G401.6 (cell line): ENCODE data around the gene PIWIL4.

ENCODE experiments used
- FAIRE-seq: peaks from 2 replicates; lab custom pipeline; 2012; peaks lifted over from hg19 to GRCh38; lab: Jason Lieb, UNC

Gene PIWIL4

DNA sequence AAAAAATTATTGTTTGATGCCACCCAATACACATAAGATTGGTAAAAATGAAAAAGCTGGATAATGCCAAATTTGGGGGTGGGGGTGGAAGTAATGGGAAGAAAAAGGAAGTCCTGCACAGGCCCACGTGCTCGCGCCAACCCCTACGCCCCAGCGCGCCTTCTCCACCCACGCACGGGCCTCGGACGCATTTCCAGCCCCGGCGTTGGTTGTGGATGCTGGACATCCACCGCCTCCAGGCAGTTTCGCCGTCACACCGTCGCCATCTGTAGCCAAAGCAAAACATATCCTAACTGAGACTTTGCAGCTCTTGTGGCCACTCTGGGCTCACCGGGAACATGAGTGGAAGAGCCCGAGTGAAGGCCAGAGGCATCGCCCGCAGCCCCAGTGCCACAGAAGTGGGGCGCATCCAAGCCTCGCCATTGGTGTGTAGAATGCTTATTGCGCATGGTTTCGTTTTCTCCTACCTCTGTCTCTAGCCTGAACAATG is at the start of gene PIWIL4:
Gene PIWIL4, plus strand, starts transcription at position 188 of the 490 bp plus-strand sequence. Its CDS starts 151 bp downstream, at position 339.
- FAIRE-seq: no peak

DNA sequence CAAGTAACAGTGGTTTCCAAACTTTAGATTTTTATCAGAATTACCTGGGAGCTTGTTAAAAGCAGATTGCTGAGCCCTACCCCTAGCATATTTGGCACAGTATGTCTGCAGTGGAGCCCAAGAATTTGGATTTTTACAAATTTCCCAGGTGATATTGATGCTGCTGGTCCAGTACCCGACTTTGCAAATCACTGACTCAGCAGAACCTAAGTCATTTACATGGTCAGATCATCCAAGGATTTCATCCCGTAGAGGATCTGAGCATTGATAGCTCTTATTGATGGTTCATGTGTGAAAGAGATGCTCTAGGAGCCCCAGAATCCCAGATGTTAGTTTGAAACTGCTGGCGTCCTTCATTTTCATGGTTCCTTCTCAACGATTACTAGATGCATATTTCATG is 48.9 kb upstream of the PIWIL4 start:
- FAIRE-seq: no peak

DNA sequence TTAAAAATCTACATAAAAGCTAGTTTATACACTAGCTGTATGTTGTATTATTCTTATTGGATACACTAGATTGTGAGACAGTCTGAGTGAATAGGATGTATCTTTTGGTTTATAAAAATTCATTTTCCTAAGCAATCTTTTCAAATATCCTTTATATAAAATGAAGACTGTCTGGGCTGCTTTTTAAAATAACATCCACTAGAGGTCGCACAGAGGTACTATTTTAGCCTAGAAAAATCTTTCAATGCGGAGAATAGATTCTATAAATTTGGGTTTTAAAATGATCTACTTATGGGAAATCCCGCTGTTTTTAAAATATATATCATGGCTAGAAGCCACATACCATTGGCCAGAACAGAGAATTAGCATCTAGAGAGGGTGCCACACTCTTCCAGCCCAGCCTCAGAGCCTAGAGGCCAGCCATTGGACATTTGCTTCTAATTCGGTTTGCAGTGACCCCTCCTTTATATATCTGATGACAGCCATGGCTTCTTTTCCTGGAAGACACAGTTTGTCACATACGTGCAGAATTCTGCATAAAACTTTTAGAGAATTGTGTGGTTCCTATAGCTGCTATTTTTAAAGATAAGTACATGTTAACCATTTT is 47.6 kb upstream of the PIWIL4 start:
- peak; percentile 94 for FAIRE-seq

DNA sequence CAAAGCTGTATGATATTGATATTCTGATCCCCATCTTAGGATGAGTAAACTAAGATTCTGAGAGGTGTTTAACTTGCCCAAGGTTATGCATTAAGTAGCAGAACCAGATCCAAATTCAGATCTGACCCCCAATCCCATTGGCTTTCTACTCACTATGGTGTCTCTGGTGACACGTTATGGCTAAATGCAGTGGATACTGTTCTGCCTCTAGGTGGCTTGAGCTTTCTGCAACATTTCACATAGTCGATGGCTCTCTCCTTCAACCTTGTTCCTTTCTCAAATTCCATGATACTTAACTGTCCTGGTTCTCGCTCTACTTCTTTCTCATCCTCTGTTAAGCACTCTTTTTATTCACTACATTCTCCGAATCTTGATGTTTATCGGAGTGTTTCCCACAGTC is 45.5 kb upstream of the PIWIL4 start:
- FAIRE-seq: no peak

DNA sequence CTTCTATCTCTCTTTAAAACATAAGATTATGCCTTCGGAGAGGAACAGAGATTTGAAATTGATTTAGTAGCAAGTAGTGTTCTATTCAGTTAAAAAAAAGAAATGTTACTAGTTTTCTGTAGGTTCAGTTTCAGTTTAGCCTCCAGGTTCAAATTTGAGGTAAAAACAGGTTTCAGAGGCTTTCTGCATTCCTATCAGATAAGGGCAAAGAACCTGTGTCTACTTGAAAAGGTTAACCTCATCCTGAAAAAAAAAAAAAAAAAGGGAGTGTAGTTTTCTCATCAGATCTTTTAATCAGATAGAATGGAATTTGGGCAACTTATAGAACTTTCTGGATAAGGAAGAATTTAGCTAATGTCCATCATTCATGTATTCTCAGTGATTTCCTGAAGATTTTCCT is 42.8 kb upstream of the PIWIL4 start:
- FAIRE-seq: no peak

DNA sequence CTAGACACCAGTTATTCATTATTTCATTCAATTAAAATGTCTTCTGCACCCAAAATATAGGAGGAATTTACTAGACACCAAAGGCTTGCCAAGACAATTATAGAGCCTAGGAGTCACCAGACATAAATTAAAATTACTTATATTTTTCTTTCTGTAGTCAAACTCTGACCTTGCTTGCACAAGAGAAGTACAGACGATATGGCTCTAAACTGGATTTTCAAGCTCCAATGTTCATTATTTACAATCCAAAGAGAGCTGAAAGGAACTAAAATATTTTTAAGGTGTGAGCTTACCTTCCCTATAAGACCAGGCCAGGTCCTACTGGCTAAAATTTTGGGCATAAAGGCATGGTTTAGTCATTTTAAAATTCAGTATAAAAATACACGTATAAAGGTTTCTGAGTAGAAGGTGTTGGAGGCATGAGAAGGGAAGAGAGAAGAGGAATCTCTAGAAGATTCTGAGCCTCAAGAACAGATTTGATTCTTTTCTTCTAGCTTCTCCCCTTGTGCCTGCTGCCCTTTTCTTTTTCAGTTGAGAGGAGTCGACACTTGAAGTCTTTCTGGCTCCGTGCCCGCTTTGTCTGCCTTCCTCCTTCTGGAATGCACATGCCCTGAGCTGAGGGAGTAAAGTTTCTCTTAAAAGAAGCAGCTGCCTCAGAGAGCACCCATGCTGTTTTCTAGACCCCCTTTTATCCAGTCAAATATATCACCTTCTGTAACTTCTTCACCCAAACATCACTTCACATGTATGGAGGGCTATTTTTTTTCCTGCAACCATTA is 41.4 kb upstream of the PIWIL4 start:
- FAIRE-seq: no peak

DNA sequence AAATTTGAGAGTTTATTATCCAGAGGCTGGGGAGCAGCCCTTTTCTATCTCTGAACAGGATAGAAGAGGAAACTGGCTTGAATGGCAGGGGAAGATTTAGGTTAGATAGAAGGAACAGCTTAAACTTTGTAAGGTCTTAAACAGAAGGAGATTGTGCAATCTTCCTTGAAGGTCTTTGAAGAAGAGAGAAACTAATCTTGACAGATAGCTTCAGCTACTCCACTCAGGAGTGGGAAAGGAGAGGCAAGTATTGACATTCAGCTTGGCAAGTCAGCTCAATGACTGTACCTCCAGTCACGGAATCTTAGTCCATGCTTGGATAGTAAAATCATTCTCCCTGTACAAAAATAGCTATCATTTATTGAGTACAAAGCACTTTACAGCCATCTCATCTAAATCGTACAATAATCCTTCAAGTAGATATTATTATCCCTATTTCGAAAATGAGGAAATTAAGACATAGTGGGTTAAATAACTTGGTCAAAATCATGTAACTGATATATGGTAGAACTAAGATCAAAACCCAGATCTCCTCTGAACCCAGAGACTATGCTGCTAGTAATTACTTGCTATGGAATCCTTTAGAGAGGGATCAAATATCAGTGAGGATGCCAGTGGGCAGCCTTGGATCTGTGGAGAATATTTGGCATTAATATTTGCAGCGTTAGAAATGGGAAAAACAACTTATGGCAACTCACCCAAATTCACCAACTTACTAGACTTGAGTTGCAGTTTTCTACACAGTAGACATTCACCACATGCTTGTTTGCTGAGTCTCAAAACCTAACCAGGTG is 40.3 kb upstream of the PIWIL4 start:
- FAIRE-seq: no peak

DNA sequence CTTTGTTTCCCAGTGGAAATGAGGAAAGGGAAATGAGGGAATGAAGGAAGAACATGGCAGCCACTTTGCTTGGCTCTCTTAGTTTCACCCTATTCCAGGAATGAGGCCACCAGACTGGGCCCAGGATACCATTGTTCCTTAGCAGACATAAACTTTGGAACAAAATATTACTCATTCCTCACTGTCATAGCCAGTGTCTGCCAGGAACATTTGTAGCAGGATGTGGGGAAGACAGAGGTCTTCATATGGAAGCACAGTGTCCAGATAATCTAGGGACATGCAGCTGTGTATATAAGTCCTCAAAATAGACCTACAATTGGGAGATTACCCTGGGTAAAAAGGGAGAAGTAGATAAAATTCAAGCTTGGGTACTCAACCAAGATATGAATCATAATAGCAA is 38.6 kb upstream of the PIWIL4 start:
- no peak for FAIRE-seq

DNA sequence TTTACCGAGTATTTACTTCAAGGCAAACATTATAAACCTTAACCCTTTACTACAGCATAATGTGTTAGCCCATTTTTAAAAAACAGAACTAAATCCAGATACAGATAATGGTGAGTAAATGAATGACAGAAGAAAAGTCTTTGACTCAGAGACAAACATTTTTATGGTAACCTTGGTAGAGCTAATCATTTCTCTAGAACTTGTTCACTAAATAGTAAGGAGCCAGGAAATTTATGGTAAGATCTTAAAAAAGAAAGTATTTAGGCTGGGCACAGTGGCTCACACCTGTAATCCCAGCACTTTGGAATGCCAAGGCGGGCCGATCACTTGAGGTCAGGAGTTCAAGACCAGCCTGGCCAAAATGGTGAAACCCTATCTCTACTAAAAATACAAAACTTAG is 35.0 kb upstream of the PIWIL4 start:
- no peak for FAIRE-seq

DNA sequence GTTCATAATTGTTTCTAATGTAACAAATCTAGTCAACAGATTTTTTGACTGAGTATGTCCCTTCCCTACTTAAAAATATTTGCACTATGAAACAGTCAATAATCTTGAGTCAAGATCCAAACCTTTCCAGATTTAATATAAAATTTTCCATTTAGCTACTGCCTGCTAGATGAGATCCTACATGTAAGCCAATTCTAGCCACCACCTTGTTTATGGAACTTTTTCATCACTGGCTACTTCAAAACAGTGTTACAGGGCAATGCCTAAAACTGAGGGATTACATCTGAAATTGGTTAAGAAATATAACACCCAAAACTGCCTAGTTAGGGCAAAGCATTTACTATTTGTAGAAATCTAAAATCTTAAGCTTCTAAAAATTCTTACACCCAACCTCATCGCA is 34.0 kb upstream of the PIWIL4 start:
- FAIRE-seq: no peak

DNA sequence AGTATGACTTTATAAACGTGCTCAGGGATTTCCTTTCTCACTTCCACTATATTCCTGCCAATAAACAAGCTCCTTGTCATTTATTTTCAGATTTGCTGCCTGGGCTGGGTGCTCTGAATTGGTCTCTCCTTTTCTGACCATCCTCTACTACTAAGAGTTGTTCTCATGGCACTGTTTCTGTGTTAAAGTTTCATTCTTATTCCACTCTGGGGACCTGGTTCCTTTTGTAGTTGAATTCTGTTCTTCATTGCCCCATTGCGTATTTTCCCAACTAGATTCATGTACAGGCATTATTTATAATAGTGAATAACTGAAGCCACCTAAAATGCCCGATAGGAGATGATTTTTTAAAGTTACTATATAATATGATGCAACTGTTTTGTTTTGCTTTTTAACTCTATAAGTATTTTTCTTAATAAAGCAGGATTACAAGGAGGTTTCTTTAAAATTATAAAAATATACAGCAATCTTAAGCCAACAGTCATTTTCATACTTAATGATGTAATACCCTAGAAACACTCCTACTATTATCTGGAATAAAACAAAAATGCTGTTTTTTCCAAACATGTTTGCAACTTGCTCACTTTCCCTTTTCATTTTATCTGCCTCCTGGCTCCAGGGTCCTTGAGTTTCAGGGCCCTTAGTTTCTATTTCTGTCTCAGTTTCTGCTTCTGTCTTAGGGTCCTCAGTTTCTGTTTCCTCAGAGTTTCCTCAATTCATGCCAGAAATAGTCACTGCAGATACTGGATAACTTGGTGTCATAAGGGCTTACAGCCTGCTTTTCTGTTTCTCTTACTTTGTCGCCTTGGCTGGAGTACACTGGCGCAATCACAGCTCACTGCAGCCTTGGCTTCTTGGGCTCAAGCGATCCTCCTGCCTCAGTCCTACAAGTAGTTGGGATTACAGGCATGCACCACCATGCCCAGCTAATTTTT is 33.2 kb upstream of the PIWIL4 start:
- FAIRE-seq: no peak

DNA sequence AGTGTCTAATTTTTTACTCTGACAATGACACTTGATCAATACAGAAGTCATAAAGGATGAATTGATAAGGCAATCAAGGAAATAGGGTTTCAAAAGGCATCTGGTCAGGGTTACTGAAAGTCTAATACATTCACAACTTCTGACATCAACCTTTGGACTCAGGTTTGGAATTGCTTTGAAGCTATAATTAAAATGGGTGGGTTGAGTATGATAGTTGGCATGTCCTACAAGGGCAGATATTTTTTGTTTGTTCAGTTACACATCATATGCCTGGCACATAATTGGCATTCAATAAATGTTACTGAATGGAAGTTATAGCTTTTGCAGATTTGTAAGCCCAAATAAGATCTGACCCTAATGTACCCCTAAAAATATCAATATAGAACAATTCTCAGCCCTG is 30.8 kb upstream of the PIWIL4 start:
- no peak for FAIRE-seq

DNA sequence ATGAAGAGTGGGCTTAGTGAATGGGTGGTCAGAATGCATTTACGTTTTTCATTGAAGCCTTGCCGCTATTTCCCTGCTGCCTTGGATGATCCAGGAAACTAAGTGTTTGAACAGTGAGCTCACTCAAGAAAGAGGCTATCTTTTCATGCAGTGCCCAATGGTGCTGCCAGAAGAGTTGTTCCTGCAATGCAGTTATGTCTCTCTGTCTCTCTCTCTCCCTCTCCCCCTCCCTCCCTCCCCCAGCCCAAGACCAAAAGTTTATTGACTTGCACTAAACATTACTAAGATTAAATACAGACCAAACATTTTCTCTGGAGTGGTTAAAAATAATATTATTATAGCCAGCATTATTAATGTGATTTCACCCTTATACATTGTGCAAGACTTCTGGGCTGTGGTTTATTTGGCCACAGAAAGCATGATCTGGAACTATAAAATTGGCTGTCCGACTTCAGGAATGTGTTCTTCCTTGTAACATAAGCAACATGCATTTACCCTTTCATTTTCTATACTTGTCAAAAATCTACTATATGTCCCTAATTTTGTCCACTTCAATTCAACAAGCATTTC is 30.1 kb upstream of the PIWIL4 start:
- FAIRE-seq: no peak

DNA sequence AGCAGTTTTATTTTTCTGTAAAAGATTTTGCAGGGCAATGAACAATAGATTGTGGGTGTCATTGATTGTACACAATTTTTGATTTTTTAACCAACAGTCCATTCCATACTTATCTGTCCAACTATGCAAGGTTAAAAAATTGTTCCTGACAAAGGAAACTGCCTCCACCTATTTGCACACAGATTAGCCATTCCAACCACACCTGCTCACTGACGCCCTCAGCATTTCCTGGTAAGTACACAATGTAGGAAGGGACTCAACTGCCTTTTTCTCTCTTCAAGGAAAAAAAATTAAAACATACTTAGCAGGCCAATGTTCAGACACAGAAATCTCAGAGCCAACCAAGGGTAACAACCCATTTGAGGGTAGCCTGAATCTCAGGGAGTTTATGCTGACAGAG is 27.7 kb upstream of the PIWIL4 start:
- no peak for FAIRE-seq

DNA sequence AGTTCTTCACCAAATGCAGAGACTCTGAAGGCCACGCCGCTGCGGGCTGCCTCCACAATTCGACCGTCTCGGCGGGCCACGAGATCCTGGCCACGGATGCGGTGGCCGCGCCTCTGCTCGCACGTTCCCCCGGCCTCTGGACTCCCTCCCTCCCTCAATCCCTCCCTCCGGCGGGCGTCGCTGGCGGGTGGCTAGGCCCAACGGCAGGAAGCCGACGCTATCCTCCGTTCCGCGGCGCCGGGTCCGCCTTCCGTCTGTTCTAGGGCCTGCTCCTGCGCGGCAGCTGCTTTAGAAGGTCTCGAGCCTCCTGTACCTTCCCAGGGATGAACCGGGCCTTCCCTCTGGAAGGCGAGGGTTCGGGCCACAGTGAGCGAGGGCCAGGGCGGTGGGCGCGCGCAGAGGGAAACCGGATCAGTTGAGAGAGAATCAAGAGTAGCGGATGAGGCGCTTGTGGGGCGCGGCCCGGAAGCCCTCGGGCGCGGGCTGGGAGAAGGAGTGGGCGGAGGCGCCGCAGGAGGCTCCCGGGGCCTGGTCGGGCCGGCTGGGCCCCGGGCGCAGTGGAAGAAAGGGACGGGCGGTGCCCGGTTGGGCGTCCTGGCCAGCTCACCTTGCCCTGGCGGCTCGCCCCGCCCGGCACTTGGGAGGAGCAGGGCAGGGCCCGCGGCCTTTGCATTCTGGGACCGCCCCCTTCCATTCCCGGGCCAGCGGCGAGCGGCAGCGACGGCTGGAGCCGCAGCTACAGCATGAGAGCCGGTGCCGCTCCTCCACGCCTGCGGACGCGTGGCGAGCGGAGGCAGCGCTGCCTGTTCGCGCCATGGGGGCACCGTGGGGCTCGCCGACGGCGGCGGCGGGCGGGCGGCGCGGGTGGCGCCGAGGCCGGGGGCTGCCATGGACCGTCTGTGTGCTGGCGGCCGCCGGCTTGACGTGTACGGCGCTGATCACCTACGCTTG is 23.2 kb upstream of the PIWIL4 start, which contains the start of gene FUT4:
Gene FUT4, plus strand, starts transcription at position 227 of the 951 bp plus-strand sequence. Its CDS starts 213 bp downstream, at position 440.
- FAIRE-seq: no peak

DNA sequence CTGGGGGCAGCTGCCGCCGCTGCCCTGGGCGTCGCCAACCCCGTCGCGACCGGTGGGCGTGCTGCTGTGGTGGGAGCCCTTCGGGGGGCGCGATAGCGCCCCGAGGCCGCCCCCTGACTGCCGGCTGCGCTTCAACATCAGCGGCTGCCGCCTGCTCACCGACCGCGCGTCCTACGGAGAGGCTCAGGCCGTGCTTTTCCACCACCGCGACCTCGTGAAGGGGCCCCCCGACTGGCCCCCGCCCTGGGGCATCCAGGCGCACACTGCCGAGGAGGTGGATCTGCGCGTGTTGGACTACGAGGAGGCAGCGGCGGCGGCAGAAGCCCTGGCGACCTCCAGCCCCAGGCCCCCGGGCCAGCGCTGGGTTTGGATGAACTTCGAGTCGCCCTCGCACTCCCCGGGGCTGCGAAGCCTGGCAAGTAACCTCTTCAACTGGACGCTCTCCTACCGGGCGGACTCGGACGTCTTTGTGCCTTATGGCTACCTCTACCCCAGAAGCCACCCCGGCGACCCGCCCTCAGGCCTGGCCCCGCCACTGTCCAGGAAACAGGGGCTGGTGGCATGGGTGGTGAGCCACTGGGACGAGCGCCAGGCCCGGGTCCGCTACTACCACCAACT is 22.4 kb upstream of the PIWIL4 start:
- no peak for FAIRE-seq

DNA sequence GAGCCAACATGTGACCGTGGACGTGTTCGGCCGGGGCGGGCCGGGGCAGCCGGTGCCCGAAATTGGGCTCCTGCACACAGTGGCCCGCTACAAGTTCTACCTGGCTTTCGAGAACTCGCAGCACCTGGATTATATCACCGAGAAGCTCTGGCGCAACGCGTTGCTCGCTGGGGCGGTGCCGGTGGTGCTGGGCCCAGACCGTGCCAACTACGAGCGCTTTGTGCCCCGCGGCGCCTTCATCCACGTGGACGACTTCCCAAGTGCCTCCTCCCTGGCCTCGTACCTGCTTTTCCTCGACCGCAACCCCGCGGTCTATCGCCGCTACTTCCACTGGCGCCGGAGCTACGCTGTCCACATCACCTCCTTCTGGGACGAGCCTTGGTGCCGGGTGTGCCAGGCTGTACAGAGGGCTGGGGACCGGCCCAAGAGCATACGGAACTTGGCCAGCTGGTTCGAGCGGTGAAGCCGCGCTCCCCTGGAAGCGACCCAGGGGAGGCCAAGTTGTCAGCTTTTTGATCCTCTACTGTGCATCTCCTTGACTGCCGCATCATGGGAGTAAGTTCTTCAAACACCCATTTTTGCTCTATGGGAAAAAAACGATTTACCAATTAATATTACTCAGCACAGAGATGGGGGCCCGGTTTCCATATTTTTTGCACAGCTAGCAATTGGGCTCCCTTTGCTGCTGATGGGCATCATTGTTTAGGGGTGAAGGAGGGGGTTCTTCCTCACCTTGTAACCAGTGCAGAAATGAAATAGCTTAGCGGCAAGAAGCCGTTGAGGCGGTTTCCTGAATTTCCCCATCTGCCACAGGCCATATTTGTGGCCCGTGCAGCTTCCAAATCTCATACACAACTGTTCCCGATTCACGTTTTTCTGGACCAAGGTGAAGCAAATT is 21.7 kb upstream of the PIWIL4 start:
- no peak for FAIRE-seq

DNA sequence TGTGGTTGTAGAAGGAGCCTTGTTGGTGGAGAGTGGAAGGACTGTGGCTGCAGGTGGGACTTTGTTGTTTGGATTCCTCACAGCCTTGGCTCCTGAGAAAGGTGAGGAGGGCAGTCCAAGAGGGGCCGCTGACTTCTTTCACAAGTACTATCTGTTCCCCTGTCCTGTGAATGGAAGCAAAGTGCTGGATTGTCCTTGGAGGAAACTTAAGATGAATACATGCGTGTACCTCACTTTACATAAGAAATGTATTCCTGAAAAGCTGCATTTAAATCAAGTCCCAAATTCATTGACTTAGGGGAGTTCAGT is 21.1 kb upstream of the PIWIL4 start:
- no peak for FAIRE-seq

DNA sequence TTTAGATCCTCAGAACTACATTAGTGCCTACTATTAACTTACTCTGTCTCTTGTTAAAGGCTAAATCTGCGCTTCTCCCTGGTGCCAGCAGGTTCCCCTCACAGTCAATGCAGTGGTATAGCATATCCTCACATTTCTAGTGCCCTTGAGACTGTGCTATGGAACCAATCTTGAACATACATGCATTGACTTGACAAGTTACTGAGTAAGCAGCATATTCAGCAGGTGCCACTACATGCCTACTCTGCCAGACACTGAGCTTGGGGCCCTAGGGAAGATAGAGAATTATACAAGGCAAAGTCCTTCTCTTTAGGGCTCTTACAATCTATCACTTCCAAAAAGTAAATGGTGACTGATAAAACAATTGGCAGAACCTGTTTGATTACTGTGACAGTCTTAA is 20.3 kb upstream of the PIWIL4 start:
- no peak for FAIRE-seq
